ENCODE measurements around the gene CTNNA3. TPM values are rescaled to one million over a fixed set of nuclear protein-coding genes. Genes with fewer than 3 reads are reported as not detected.

The CTNNA3 gene
- total and polyA plus RNA-seq, 4 donors, result under 0.01 to 39.8 (median 0.09) TPM

DNA sequence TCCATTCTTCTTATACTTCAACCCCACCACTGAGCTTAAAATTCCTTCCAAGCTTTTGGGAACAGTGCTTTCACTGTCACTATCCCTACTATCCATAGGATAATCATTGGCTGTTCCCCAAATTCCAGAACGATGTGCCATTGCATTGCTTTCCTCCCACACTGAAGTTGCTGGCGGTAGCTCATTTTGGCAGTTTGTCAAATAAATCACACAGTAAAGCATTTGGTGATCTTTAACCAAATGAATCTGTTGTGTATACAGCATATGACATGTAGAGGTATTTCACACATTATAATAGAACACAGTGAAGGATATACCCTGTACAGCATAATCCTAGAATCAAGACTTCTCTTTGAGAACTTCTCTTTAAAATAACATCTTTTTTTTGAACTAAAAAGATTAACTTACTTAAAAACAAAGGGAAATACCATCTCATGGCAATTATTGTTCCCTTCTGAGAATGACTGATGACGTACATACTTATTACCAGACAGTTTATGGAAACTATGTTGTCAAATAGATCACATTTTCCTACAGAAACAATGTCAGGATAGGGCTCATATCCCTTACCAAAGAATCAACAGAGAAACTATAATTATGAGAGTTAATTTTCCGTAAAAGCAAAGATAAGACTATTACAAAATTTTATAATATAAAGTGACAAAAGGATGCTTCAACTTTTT is 93.6 kb downstream of the CTNNA3 start:
- H3K27me3 ChIP-seq (ENCODE audit: control insufficient read depth in 3 of 3, insufficient read depth in 3 of 3, low read length in 2 of 3), result no peaks in the 10 kb centered on the region
- no peaks in the 10 kb centered on the region for H3K36me3 ChIP-seq (ENCODE audit: control insufficient read depth in 4 of 4, insufficient read depth in 4 of 4, low read length in 4 of 4)
- H3K4me1 ChIP-seq (ENCODE audit: control insufficient read depth in 5 of 5, insufficient read depth in 5 of 5, low read length in 5 of 5), result peaks cover 0 to 13% (median 0%) of the 10 kb centered on the region in 5 donors
- peaks cover 0 to 3% (median under 1%) of the 10 kb centered on the region in 4 donors for H3K9me3 ChIP-seq (ENCODE audit: control insufficient read depth in 4 of 4, insufficient read depth in 3 of 4, low read length in 3 of 4)
- H3K9ac ChIP-seq (ENCODE audit: insufficient read depth in 1 of 2, low read length in 2 of 2), result no peak overlapping the region
- ATAC-seq (ENCODE audit: insufficient read depth, low FRiP score) (no peak), DNase-seq (peak in 2 of 3 donors; percentile 48 to 59)
- H3K4me3 ChIP-seq, result no peak overlapping the region
- TF ChIP-seq, protein P1, sequence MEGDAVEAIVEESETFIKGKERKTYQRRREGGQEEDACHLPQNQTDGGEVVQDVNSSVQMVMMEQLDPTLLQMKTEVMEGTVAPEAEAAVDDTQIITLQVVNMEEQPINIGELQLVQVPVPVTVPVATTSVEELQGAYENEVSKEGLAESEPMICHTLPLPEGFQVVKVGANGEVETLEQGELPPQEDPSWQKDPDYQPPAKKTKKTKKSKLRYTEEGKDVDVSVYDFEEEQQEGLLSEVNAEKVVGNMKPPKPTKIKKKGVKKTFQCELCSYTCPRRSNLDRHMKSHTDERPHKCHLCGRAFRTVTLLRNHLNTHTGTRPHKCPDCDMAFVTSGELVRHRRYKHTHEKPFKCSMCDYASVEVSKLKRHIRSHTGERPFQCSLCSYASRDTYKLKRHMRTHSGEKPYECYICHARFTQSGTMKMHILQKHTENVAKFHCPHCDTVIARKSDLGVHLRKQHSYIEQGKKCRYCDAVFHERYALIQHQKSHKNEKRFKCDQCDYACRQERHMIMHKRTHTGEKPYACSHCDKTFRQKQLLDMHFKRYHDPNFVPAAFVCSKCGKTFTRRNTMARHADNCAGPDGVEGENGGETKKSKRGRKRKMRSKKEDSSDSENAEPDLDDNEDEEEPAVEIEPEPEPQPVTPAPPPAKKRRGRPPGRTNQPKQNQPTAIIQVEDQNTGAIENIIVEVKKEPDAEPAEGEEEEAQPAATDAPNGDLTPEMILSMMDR (IDR thresholded peaks at IDR 0.05; ENCODE audit: control extremely low read depth, extremely low read depth), result no peak
- H3K27ac ChIP-seq (ENCODE audit: low read depth in 1 of 2, low read length in 1 of 2), result no peak overlapping the region
- 49 to 73% methylated on average over 4 of the region's 4 CpGs for WGBS, 2 donors

DNA sequence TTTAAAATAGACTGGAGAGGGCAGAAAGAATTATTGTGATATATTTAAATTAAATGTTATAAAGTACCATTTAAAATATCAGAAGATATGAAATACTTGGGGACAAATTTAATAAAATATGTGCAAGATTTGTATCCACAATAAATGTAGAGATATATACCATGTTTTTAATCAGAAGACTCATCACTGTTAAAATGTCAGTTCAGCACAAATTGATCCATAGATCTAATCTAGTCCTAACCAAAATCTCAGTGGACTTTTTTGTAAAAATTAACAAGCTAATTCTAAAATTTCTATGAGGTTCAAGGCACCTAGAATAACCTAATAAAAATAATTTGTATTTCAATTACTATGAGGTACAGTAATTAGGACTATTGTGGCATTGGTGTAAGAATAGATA is 96.4 kb downstream of the CTNNA3 start:
- peaks cover 0 to 3% (median 2%) of the 10 kb centered on the region in 4 donors for H3K9me3 ChIP-seq (ENCODE audit: control insufficient read depth in 4 of 4, insufficient read depth in 3 of 4, low read length in 3 of 4)
- TF ChIP-seq, protein P1 (IDR thresholded peaks at IDR 0.05; ENCODE audit: control extremely low read depth, extremely low read depth), result no peak
- H3K36me3 ChIP-seq (ENCODE audit: control insufficient read depth in 4 of 4, insufficient read depth in 4 of 4, low read length in 4 of 4), result no peaks in the 10 kb centered on the region
- no peaks in the 10 kb centered on the region for H3K27me3 ChIP-seq (ENCODE audit: control insufficient read depth in 3 of 3, insufficient read depth in 3 of 3, low read length in 2 of 3)
- ATAC-seq (ENCODE audit: insufficient read depth, low FRiP score), result no peak
- no peak overlapping the region for H3K9ac ChIP-seq (ENCODE audit: insufficient read depth in 1 of 2, low read length in 2 of 2)
- no peak overlapping the region for H3K27ac ChIP-seq (ENCODE audit: low read depth in 1 of 2, low read length in 1 of 2)
- H3K4me3 ChIP-seq, result no peak overlapping the region
- peaks cover 0 to 10% (median 0%) of the 10 kb centered on the region in 5 donors for H3K4me1 ChIP-seq (ENCODE audit: control insufficient read depth in 5 of 5, insufficient read depth in 5 of 5, low read length in 5 of 5)
- no peak for DNase-seq

DNA sequence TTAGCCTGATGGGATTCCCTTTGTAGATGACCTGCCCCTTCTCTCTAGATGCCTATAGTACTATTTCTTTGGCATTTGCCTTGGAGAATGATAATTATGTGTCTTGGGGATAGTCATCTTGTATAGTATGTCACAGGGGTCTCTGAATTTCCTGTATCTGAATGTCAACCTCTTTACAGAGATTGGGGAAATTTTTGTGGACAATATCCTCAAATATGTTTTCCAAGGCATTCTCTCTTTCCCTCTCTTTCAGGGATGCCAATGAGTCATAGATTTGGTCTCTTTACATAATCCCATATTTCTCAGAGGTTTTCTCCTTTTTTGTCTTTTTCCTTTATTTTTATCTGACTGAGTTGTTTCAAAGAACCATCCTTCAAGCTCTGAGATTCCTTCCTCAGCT is 99.4 kb downstream of the CTNNA3 start:
- Histone ChIP-seq H3K4me1 (ENCODE audit: control insufficient read depth in 5 of 5, insufficient read depth in 5 of 5, low read length in 5 of 5) (no peaks in the 10 kb centered on the region), H3K27ac (ENCODE audit: low read depth in 1 of 2, low read length in 1 of 2) (no peak overlapping the region), H3K9ac (ENCODE audit: insufficient read depth in 1 of 2, low read length in 2 of 2) (no peak overlapping the region), H3K4me3 (no peak overlapping the region), H3K36me3 (ENCODE audit: control insufficient read depth in 4 of 4, insufficient read depth in 4 of 4, low read length in 4 of 4) (no peaks in the 10 kb centered on the region), H3K27me3 (ENCODE audit: control insufficient read depth in 3 of 3, insufficient read depth in 3 of 3, low read length in 2 of 3) (no peaks in the 10 kb centered on the region), H3K9me3 (ENCODE audit: control insufficient read depth in 4 of 4, insufficient read depth in 3 of 4, low read length in 3 of 4) (peaks cover under 1 to 3% (median 3%) of the 10 kb centered on the region in 4 donors)
- ATAC-seq (ENCODE audit: insufficient read depth, low FRiP score) (no peak), DNase-seq (no peak)
- TF ChIP-seq, protein P1 (IDR thresholded peaks at IDR 0.05; ENCODE audit: control extremely low read depth, extremely low read depth), result no peak

DNA sequence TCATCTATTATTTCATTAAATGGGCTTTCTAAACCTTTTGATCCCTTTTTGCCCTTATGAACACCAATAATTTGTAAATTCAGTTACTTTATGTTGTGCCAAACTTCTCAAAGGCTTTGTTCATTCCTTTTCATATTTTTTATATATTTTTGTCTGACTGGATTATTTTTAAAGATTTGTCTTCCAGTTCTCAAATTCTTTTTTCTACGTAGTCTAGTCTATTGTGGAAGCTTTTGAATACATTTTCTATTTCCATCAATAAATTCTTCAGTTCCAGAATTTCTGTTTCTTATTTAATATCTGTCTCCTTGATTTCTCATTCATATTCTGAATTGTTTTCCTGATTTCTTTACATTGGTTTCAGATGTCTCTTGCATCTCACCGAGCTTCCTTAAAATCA is 108.2 kb downstream of the CTNNA3 start:
- TF ChIP-seq, protein P1 (IDR thresholded peaks at IDR 0.05; ENCODE audit: control extremely low read depth, extremely low read depth), result no peak
- Histone ChIP-seq H3K36me3 (ENCODE audit: control insufficient read depth in 4 of 4, insufficient read depth in 4 of 4, low read length in 4 of 4) (no peaks in the 10 kb centered on the region), H3K9me3 (ENCODE audit: control insufficient read depth in 4 of 4, insufficient read depth in 3 of 4, low read length in 3 of 4) (peaks cover 0 to 14% (median 8%) of the 10 kb centered on the region in 4 donors), H3K9ac (ENCODE audit: insufficient read depth in 1 of 2, low read length in 2 of 2) (no peak overlapping the region), H3K4me1 (ENCODE audit: control insufficient read depth in 5 of 5, insufficient read depth in 5 of 5, low read length in 5 of 5) (no peaks in the 10 kb centered on the region), H3K4me3 (no peak overlapping the region), H3K27ac (ENCODE audit: low read depth in 1 of 2, low read length in 1 of 2) (no peak overlapping the region), H3K27me3 (ENCODE audit: control insufficient read depth in 3 of 3, insufficient read depth in 3 of 3, low read length in 2 of 3) (no peaks in the 10 kb centered on the region)
- WGBS, 2 donors, result 82 to 87% methylated on average over 2 of the region's 2 CpGs
- no peak for DNase-seq
- no peak for ATAC-seq (ENCODE audit: insufficient read depth, low FRiP score)
